ENCODE measurements around the gene DLG2.
"Not testable (repeated sequence)": the region's sequence is repeated elsewhere in the genome, so short reads cannot be mapped to it uniquely, and the experiment has no call there.

DLG2 gene

DNA sequence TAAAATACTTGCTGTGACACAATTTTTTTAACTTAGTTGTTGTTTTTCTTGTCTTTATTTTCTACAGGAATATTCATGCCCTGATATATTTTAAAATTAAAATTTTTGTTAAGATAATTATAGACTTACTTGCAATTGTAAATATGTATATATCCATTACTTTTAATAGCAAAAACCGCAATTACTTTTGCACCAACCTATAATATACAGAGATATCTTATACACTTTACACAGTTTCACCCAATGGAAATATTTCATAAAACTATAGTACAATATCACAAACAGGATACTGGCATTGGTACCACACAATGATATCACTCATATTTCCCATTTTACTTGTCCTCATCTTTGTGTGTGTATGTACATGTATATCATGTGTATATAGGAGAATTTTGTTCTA lies 188.8 kb downstream of the DLG2 start:
- DNase-seq: no peak

DNA sequence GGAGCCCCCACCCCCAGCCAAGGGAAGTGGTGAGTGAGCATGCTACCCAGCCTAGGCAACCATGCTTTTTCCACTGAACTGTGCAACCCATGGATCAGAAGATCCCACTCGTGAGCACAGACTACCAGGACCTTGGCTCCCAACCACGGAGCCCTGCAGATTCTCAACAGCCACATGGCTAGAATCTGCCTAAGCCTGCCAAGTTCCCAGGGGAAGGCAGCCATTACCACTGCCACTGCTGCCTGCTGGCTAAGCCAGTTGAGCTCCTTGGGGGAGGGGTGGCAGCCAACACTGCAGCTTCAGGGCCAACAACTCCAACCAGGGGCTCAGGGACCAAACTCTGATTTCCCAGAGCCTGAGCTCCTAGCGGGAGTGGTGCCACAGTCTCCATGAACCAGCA lies 195.8 kb downstream of the DLG2 start:
- DNase-seq: no peak

DNA sequence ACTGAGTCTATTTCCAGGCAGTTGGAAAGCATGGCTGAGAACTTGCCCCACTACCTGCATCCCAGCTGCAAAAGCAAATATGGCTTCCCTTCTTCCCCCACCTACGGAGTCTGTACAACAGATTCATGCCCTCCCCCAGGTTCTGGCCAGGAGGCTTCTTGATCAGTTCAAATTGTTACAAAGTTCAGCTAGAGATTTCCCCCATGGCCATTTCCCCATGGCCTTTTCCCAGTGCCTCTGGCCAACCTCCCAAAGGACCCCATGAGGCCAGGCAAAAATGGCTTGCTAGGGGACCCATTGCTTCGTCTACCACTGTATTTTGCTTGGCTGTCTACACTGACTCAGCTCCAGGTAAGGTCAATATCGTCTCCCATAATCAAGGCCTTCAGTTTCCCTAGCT lies 203.3 kb downstream of the DLG2 start:
- DNase-seq: no peak

DNA sequence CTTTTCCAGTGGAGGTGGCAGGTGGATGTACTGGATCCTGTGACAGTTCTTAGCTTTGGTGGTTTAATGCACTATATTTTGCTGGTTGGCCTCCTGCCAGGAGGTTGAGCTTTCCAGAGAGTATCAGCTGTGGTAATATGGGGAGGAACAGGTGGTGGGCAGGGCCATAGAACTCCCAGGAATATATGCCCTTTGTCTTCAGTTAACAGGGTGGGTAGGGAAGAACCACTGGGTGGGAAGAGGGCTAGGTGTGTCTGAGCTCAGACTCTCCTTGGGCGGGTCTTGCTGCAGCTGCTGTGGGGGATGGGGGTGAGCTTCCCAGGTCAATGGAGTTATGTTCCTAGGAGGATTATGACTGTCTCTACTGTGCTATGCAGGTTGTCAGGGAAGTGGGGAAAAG lies 203.8 kb downstream of the DLG2 start:
- no peak for DNase-seq

DNA sequence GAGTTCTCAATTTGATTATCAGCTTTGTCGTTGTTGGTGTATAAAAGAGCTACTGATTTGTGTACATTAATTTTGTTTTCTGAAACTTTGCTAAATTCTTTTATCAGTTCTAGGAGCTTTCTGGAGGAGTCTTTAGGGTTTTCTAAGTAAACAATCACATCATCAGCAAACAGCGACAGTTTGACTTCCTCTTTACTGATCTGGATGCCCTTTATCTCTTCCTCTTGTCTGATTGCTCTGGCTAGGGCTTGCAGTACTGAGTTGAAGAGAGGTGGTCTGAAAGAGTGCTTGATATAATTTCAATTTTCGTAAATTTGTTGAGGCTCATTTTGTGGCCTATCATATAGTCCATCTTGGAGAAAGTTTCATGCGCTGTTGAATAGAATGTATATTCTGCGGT lies 213.0 kb downstream of the DLG2 start:
- DNase-seq: no peak

DNA sequence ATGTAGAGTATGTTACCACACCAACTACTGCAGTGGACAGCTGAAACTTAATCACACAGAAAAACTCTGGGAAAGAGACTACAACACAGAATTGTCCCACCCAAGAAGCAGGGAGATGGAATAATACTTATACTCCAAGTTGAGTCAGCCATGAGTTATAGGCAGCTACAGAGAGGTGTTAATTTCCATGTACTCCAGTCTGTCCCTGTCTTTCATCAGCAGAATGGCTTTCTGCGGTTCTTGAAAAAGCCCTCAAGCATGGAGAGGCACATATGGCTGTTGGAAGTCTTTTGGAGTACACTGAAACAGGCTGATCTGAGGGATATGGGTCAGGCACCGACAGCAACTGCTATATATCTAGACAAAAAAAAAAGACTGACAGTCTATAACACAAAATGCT lies 219.5 kb downstream of the DLG2 start:
- no peak for DNase-seq

DNA sequence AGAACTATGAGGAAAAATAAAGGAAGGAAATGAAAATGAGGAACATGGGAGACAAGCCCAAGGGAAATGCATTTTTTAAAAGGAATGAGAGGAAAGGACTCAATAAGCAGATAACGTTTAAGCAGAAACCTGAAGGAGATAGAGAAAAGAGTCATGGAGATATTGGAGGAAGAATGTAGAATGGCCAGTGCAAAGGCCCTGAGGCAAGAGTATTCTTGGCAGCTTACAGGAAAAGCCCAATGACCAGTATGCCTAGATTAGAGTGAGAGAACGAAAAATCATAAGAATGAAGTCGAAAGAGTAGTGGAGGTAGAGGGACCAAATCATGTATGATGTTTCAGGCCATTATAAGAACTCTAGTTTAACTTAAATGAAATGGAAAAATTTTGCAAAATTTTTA lies 220.3 kb downstream of the DLG2 start:
- no peak for DNase-seq

DNA sequence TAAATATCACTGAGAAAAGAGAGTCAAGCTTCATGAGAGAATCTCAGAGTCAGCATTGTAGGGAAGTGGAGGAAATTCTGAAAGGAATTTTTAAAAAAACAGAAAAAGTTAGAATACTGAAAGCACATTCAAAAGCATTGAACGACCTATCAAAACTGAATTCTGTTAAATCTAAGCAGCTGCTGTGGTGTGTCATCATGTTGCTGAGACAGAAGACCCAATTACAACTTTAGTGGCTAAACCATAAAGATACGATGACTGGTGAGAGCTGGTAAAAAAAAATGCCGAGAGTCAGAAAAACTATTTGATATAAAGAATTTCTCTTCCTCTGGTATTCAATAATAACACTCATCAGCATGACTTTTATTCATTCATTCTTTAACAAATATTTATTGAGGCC lies 220.8 kb downstream of the DLG2 start:
- DNase-seq: no peak

DNA sequence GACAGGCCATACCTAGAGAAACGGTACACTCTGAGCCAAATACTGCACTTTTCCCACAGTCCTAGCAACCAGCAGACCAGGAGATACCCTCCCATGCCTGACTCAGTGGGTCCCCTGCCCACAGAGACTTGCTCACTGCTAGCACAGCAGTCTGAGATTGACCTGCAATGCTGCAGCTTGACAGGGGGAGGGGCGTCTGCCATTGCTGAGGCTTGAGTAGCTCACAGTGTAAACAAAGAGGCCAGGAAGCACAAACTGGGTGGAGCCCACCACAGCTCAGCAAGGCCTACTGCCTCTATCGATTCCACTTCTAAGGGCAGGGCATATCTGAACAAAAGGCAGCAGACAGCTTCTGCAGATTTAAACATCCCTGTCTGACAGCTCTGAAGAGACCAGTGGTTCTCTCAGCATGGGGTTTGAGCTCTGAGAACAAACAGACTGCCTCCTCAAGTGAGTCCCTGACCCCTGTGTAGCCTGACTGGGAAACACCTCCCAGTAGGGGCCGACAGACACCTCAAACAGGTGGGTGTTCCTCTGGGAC lies 231.6 kb downstream of the DLG2 start:
- DNase-seq: not testable (repeated sequence)

DNA sequence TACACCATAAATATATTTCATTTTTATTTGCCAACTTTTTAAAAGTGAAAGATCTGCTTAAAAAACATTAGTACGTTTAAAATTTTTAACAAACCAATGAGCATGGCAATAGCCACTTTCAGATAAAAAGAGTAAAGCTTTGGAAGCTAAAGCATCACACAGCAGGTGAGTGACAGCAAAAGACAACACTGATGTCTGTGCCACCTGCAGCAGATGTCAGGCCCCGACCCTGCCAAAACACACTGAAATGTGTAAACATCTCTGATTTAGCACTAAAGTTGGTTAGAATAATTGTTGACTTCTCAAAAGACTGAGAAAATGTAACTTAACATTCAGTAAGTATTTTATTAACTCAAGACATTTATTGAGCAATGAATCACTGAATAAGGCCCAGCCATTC lies 232.9 kb downstream of the DLG2 start:
- no peak for DNase-seq

DNA sequence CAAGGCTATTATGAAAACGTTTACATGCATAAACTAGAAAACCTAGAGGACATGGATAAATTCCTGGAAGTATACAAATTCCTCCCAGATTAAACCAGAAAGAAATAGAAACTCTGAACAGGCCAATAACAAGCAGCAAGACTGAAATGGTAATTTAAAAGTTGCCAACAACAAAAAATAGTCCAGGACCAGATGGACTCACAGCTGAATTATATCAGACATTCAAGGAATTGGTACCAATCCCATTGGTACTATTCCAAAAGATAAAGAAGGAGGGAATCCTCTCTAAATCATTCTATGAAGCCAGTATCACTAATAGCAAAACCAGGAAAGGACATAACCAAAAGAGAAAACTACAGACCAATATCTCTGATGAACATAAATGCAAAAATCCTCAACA lies 236.0 kb downstream of the DLG2 start:
- no peak for DNase-seq

DNA sequence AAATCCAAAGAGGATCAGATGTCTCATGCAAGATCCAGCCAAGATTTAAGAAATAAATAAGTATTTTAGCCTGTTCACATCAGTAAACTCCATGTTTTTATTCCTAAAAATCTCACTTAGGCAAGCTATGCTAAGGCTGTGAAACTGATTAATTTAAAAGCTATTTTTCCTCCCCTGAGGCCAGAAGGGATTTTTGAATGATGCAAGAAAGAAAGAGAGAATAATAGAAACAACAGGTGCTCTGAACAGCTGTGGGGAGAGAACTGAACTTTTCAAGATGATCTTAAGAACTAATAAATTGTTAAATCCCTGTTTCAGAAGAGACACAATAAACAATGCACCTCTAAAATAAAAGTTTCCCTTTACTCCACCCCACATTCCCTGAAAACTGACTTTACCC lies 241.6 kb downstream of the DLG2 start:
- DNase-seq: no peak

DNA sequence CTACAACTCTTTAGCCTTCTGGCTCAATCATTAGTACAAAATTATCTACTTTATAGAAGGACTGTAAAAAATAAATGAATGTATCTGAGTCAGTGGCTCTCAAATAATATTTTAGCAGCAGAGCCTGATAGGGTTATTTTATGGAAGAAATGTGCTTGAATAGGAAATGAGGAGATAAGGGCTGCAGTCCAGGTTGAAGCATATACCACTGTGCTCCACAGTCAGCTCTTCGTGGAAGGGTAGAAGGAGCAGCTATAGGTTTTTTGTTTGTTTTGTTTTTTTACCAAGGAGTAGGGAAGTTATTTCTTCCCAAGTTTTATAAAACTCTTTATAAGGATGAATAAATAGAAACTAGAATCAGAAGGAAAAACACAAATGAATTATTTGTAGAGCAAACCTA lies 242.0 kb downstream of the DLG2 start:
- DNase-seq: no peak

DNA sequence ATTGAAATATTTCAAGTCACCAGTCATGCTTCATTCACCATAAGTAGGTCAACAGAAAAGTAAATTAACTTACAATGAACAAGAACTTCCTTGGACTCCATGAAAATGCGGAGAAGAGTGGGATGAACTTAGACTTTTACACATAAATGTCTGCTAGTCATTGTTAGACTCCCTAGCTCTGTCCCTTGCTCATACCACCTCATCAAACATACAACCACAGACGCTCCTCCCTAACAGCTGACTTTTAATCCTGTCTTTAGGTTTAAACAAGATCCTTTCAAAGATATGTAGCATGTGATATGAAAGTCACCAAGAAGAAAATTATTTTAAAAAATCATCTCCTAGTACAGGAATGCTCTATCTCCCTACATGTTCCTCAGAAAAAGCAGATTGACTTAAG lies 248.1 kb downstream of the DLG2 start:
- no peak for DNase-seq

DNA sequence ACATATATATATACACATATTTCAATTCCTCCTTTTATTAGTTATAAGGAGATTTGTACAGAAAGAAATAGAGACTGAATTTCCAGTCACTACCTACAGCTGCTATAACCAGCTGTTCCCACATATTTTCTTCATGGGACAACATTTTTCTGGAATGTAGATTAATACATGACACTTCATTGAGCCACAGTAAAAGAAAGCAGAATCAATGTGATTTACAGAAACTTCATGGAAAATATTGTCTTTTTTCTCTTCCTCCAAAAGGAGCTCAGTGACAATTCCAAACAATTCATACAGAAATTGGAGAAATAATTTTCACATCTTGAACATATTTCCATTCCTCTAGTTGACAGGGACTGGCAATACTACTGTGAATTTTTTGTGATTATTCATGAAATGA lies 249.2 kb downstream of the DLG2 start:
- no peak for DNase-seq

DNA sequence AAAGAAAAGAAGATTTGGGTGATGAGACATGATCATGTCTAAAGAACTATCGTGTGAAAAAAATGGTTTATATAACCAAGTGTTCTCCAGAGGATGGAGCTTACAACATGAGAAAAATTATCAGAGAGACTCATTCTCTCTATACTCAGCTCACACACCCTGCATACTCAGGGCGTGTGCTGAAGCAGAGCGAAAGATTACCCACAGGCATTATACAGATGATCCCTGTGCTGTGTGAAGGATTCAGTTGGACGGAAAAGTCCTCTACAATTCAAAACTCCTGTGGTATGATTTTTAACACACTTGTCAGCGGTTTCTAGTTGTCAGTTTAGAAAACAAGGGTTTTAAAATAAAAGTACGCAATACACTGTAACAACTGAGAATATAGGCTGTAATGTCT lies 267.3 kb downstream of the DLG2 start:
- no peak for DNase-seq

DNA sequence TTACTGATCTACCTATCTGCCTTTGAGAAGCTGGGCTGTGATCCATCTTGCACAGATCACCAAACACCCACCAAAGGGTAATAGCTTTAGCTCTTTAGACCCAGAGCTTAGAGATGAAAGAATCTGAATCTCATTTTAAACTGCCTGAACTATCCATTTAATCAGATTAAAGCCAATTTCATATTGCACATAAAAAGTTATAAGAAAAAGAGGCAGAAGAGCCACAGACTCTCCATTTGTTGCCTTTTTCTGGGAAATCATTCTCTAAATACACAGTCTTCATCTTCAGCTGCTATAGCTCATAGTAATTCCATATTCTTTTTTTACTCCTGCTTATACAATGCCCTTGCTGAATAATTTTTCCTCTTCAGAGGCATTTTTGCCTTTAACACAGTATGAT lies 271.2 kb downstream of the DLG2 start:
- DNase-seq: no peak

DNA sequence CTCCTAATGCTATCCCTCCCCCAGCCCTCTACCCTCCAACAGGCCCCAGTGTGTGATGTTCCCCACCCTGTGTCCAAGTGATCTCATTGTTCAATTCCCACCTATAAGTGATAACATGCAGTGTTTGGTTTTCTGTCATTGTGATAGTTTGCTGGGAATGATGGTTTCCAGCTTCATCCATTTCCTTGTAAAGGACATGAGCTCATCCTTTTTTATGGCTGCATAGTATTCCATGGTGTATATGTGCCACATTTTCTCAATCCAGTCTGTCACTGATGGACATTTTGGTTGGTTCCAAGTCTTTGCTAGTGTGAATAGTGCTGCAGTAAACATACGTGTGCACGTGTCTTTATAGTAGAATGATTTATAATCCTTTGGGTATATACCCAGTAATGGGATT lies 277.6 kb downstream of the DLG2 start:
- DNase-seq: not testable (repeated sequence)

DNA sequence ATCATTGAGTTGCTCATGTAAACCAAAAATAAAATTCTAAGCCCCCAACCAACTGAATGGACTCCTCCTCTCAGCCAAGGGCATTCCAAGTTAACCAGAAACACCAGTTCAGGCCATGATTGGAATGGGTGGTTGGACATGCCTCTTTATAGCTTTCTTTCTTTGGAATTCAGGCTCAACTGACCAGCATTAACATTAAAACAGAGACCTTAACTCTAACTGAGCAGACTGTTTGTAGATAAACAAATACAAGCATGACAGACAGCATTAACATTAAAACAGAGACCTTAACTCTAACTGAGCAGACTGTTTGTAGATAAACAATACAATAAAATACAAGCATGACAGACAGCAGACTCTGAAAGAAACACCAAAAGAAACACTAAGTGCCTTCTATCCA lies 278.2 kb downstream of the DLG2 start:
- DNase-seq: no peak

DNA sequence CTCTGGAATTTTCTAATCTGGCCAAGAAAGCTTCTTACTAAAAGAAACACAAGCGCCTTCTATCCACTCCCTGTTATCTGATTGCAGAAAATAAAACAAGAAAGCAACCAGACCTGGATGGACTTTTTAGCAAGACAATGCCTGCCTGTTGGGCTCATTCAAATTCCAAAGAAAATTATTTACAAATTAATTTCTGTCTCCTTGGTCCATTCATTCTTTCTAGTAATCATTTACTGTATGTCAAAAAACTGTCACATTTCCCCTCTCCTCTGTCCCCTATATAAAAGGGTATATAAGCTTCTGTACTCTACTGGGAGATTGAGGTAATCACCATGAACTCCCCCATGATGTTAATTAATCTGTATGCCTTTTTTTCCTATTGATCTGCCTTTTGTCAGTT lies 279.9 kb downstream of the DLG2 start:
- no peak for DNase-seq

DNA sequence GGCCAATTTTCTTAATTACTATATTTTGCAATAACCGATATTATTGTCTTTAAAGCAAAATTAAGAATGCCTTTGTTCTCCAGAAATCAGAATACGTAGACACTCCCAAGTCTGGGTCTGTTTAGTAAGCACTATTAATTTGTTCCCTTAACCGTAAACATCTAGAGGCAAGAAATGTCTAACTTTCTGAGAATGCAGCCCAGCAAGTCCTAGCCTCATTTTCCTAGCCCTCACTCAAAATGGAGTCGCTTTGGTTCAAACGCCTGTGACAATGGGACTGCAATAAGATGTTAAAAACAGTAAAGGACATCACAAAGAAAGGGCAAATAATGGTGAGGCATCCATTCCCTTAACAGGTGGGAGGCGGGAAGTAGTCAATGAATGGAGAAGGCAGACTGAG lies 280.7 kb downstream of the DLG2 start:
- DNase-seq: no peak

DNA sequence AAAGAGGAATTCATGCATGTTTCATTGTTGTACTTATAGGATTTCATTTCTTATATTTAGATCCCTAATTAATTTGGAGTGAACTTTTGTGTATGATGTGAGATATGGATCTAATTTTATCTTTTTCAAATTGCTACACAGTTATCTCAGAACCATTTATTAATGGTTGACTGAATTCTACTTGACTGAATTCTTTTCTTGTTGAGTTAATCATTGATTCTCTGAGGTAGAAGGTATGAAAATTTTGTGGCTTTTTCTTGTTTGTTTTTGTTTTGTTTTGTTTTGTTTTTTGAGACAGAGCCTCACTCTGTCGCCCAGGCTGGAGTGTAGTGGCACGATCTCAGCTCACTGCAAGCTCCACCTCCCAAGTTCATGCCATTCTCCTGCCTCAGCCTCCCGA lies 286.3 kb downstream of the DLG2 start:
- DNase-seq: not testable (repeated sequence)

DNA sequence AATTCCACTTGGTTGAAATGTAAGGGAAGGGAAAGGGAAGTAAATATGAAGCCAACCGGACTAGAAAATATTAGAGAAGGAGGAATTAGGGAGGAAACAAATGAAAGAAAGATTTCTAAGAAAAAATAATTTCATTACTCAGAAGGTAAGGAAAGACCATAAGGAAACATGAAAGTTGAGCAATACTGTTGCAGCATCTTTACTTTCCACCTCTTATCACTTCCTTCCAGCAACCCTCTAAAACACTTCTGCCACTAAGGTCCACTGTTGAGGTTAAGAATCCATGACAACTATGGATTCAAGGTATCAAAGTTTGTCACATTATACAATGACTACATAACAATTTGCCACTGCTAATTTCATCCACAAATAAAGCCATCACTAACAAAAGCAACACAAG lies 308.6 kb downstream of the DLG2 start:
- no peak for DNase-seq

DNA sequence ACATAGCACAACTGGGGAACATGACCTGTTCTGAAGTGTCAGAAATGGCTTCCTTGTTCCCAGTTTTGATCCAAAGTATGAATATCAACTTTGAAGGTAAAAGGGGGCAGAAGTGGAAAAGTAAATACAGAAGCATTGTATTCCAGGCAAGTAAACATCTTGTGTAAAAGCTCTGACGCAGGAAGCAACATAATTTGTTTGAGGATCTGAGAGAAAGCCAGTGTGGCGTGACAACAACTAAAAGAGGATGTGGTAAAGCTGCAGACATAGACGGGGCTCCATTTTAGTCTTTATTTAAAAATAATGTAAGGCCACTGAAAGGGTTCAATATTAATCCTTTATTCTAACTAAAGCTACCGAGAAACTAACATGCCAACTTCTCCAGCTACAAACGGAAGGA lies 310.2 kb downstream of the DLG2 start:
- no peak for DNase-seq

DNA sequence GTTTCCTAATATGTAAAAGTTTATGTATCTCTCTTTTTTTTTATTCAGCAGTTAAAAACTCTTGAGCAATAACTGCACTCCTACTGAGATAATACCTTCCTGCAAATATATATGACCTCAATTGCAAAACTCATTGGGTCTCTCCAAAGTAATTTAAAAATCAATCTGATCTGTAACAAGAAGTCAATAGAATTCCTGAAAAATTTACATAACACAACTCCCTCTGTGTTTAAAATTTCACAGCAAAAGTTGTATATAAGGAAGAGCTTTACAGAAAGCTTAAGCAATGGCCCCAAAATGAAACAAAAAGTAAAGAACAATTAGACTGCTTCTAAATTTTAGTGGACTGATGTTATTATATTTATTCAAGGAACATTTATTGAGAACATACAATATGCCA lies 313.4 kb downstream of the DLG2 start:
- DNase-seq: no peak

DNA sequence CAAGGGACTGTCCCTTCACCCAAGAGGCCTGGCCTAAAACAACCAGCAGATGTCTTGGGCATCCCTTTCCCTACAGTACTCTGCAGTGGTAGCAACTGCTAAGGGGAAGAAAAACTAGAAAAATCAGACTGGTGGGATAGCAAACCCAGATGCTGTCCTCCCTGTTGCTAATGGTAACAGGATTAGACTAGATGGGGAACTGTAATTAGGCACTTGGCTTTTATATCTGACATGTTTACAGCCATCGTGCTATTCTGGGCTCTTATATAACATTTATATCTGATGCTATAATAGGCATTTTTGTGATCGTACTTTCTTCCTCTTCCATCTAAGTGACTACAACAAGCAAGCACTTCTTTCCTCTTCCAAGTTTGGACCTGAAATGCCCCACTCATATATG lies 316.7 kb downstream of the DLG2 start:
- DNase-seq: no peak

Data from fibroblast of skin of right biceps (primary cell).